Activated effector memory CD4-positive, alpha-beta T cell treated with anti-CD3 and anti-CD28 coated beads, Interleukin-2, amount 50 U/mL, for 16 hours (primary cell): ENCODE results near the gene ENTREP1.
"Not testable (repeated sequence)": the region's sequence is repeated elsewhere in the genome, so short reads cannot be mapped to it uniquely, and the experiment has no call there.

ENCODE experiments used
- DNase-seq: peaks from one replicate; pipeline ENCODE4 v3.0.0-alpha.2; 2020

ENTREP1 gene

DNA sequence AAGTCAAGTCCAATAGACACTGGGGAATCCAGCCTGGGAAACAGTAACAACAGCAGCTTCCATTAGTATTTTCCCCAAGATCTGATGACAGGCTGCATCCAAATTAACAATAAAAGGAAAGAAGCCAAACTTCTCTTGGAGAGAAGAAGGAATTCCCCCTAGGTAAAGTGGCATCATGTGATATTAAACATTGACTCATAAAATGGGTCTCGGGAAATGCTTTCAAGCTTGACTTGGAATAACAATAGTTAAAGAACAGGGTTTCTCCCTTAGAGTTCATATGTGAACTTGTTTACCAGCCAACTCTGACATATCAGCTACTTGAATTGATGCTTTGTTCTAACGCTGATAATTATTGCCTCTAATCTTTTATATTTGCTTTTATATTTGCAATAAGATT is 45.4 kb downstream of the ENTREP1 start:
- DNase-seq, result no peak

DNA sequence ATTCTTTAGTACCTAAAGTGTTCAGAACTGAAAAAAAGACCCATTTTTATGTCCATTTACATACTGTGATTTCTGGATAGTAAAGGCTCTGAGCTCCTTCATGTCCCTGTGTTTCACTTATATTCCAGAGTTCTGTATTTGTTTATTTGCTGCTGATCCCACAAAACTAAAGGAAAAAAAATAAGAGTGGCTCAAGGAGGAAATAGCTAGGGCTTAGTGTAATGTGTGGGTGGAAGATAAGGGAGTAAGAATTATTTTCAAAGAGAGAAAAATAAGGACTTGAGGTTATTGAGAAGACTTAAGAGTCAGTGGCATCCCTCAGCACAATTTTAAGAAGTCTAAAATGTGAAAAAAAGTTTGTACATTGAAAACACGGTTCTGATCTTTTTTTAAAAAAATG is 46.0 kb downstream of the ENTREP1 start:
- no peak for DNase-seq

DNA sequence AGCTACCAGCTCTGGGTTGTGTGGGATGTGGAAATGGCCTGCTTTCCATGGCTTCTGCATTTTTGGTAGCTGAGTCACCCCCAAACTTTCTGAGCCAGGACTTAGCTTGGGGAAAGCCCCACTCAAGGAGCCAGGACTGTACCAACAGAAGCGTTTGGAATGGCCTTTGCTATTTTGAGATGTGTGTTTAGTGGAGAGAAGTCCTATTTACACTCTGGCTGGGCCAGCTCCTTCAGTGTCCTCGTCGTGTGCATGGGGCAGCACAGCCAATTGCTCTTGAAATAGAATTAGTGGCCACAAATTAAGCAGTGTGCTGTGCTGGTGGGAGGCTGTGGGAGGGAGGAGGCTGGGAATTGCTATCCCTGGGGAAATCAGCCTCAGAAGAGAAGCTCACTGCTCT is 51.6 kb downstream of the ENTREP1 start:
- DNase-seq, result no peak

DNA sequence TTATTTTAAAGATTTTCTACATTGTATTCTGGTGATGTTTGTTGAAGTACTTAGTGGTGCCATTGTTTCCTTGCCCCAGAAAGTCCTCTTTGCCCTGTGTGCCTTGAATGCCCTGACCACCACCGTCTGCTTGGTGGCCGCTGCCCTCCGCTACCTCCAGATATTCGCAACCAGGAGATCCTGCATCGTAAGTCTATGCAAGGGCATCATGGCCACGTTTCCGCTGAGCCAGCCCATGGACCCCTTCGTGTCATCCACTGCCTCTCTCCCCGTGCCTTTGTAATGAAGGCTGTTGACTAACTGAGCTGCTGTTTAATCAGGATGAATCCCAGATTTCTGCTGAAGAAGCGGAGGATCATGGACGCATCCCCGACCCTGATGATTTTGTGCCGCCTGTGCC is 52.3 kb downstream of the ENTREP1 start:
- no peak for DNase-seq

DNA sequence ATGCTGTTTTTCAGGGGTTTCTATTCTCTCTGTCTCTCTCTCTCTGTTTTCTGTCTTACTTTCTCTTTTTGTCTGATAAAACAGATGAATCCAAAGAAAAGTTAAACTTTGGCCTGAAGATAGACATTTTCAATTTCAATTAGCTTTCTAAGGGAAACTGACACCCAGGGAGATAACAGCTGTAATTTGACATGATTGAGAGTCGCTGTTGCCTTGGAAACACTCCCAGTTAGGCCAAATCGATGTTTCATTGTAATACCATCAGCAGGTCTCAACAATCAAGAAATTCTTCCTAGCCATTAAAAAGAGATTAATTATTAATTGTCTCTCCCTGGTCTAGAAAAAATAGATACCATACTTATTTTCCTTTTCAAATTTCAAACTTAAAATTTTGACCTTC is 53.0 kb downstream of the ENTREP1 start:
- DNase-seq, result no peak

DNA sequence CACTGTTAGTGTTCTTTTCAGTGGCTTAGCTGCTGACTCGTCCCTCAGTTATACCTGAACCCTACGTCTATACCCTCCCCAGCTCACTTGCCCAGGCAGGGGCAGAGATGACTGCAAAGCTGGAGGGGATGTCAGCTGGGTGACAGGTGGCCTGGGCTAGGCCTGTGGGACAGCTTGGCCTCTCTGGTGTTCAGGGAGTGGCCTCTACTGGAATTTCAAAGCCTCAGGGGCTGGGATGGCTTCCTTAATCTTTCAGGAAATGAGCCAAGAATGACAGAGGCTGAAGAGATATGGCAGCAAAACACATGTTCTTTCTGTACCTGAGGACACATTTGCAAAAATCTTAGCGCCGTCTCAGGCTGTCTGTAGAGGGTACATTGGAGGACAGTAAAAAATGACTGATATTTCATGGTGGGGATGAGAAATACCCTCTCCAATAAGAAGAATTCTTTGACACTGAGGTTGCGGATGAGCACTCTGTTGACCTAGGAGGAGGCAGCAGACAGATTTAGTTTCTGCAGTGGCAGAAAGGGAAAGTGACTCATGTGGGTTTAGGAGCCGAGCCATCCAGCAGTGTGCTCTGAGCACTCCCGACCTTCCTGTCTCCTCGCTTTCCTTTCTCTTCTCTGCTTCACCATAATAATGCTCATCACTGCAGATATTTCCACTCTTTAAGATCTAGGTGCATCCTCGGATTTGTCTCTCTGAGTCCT is 54.4 kb downstream of the ENTREP1 start:
- DNase-seq, result no peak

DNA sequence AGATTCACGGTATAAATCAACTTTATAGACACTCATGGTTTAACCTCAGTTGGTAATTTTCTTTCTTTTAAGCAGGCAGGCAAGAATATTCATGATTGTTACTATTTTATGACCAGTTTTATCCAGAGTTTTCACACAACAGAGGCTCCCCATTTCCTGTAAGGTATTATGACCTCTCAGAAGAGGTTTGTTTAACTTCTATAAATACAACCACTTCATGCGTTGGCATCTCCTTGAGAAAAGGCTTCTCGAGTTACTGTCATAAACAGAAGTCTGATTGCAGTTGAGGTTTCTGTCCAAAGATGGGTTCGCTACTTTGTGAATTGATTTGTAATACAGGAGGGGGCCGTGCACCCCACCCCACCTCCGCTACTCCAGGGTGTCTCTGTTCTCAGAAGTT is 55.3 kb downstream of the ENTREP1 start:
- DNase-seq, result no peak

DNA sequence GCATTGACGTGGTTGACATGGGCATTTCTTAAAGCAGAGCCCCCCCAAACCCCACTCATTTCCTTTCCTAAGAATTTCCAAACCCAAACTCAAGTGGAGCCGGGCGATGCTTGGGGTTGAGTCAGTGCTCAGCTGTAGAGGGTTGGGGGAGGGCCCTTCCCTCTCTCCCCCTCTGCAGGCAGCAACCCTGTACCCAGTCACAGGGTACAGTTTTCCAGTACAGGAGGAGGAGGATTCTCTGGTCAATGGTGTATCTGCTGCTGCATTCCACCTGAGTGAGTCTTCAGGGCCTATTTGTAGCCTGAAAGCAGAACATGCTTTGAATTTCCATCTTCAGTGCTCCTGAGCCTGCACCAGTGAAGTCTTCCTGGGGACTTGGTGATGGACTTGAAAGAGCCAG is 55.8 kb downstream of the ENTREP1 start:
- DNase-seq, result no peak

DNA sequence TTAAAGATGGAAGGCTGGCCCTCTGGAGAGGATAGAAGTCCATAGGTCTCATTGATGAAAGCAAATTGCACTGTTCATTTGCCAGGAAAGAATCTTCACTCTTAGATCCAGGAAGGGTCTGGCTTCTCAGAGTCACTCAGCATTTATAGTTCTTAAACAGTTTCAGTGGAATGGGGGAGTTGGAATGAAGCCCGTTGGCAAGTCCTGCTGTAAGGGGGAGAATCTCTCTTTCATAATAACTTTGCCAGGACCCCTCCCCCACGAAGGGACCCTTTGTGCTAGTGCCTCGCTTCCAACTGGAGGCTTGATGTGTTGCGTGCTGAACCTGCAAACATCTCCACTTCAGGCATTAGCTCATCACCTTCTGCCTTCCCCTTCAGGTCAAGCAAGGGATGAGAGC is 57.1 kb downstream of the ENTREP1 start:
- DNase-seq, result no peak

DNA sequence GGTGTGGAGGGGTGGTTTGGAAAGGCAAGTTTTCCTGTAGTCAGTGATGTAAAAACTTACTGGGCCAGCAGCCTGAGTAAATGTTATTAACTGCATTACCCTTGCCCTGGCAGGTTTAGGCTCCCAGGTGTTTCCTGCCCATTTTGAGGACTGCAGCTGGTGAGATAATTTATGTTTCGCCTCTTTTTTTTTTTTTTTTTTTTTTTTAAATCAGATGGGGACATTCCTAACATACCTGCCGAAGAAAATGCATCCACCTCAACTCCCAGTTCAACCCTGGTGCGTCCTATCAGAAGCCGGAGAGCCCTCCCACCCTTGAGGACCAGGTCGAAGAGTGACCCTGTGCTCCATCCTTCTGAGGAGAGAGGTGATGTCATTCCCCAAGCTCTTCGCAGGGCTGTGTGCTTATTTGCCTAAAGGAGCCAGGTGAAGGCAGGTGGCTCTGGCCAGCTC is 60.6 kb downstream of the ENTREP1 start:
- no peak for DNase-seq

DNA sequence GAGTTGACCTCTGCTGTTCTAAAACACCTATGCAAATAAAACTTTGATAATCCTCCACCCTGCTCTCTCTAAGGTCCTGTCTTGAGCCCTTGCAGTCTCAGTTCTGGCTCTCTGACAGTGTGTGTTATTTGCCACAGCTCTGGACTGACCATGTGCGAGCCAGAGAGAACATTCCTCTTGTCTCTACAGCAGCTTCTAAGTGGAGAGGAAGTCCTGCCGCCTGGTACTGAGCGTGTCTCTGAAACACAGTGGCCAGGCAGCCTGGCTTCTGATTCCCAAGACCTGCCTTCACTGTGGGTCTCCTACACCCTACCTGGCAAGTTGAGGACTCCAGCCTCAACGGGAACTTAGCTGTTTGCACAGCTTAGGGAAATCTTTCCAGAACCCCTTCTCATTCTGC is 61.6 kb downstream of the ENTREP1 start:
- no peak for DNase-seq

DNA sequence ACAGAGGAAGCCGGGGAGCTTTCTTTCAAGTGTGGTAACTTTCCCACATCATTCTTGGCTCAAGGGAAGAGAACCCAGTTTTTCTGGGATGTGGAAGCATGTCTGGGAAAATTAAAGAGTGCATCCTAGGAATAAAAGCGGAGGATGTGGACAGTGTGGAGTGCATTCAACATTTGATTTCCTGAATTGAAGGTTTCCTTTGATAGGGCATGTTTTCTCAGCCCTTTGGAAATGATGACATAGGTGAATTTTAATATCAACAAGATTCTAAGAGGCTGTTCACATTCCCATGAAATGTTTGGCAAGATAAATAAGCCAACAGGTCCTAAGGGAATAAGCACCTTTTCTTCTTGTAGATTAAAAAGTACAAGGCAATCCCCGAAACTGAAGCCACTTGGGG is 63.6 kb downstream of the ENTREP1 start:
- no peak for DNase-seq

DNA sequence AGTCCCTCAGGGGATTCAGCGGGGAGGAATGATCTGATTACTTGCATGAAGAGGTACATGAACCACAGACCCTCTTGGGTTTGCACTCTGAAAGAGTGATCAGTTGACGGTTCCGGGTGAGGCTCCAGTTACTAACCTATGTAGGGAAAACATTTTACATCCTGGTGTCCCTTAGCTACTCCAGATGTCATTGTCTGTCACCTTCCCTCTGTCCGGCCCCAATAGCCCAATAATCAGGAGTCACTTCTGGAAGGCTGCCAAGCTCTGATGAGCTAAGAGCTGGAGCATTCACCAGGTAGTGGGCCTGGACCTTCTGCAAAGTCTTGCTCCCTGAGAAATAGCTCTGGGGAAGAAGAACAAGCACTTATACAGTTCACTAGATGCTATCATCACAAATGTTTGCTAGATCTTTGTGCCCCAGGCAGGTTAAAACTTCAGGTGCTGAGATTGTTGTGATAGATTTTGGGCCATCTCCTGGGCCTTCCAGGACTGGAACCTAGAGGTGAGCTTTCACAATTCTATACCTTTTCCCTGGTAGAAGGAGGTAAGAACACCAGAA is 64.5 kb downstream of the ENTREP1 start:
- DNase-seq, result no peak

DNA sequence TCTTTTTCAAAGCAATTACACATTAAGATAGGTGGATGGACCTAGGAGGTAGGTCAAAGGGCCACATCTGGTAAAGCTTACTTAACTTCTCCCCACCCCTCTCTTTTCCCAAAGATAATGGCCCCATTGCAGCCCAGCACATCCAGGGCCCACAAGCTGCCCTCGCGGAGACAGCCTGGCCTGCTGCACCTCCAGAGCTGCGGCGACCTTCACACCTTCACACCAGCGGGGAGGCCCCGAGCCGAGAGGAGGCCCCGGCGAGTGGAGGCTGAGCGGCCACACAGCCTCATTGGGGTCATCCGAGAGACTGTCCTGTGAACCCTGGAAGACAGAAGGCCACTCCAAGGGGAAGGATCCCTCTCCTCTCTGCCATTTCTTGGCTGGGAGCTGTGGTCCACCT is 66.5 kb downstream of the ENTREP1 start:
- DNase-seq, result no peak

DNA sequence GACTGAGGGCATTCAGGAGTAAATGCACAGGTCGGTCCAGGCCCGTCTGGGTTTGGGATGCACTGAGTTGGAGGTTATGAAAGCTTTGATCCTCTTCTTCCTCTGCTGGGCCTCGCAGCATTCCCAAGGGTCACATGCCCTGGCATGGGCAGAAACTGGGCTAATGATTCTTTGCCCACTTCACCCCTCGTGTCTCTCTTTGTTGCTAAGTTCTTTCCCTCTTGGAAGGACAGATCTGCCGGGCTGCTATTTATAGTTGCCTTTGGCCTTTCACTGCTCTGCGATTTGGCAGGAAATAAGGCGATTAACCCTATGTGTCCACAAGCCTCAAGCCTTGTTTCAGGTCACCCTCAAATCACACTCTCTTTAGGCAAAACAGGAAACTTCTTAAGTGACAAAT is 66.9 kb downstream of the ENTREP1 start:
- no peak for DNase-seq

DNA sequence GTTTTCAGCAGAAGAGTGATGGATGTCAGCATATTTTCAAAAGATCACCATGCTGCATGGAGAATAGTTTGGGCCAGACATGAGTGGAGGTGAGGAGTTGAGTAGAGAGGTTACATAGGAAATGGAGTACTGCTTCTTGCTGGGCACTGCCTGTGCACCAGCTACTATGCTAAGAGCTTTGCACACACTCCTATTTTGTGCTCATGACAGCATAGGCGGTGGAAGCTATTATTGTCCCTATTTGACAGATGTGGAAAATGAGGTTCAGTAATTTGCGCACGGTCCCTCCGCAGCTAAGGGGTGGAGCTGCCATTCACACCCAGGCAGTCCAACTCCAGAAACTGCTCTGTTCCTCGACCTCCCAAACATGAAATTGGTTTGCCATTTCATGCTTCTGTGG is 67.8 kb downstream of the ENTREP1 start:
- DNase-seq, result no peak

DNA sequence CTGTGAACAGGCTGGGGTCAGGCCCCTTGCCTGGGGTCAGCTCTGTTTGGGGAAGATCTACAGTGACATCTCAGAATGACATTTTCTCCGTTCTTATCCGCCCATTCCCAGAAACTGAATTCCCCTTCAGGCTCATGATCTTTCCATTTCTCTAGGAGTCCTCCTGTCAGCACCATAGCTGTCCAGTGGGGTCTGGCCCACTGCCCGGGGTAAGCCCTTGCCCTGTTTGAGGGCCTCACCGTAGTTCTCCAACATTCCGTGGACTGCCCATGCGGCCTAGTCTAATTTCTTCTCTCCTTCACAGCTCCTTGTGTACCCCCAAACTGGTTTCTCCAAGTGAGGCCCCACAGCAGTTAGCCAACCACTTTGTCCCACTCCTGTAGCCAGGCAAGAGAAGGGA is 68.4 kb downstream of the ENTREP1 start:
- no peak for DNase-seq

DNA sequence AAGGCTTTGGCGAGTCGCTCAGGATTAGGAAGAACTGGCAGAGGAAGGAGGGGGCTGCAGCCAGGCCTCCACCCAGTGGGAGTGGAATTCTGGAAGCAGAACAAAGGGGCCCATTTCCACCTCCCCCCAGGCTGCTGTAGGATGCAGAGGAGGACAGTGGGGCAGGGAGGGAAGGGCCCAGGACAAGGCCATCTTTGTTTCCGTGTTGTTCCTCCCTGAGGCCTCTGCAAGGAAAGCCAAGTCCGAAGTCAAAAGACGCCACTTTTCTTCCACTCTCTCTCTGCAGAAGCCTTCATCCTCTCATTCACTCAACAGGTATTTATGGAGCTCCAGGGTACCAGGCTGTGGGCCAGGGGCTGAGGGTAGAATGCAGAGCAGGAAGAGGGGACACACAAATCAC is 70.7 kb downstream of the ENTREP1 start:
- DNase-seq, result no peak

DNA sequence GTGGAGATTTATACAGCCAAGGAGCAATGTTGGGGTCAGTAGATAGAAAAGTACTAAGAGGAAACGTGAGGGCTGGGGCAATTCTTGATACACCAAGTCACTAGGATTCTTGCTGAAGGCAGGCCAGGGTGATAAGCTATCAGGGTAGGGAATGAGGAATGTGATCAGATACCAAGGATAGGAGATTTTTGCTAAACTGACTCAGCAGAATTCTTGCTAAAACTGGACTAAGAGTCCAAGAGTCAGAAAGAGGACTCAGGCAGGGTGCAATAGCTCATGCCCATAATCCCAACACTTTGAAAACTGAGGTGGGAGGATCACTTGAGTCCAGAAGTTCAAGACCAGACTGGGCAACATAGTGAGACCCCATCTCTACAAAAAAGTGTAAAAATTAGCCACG is 71.7 kb downstream of the ENTREP1 start:
- DNase-seq, result no peak

DNA sequence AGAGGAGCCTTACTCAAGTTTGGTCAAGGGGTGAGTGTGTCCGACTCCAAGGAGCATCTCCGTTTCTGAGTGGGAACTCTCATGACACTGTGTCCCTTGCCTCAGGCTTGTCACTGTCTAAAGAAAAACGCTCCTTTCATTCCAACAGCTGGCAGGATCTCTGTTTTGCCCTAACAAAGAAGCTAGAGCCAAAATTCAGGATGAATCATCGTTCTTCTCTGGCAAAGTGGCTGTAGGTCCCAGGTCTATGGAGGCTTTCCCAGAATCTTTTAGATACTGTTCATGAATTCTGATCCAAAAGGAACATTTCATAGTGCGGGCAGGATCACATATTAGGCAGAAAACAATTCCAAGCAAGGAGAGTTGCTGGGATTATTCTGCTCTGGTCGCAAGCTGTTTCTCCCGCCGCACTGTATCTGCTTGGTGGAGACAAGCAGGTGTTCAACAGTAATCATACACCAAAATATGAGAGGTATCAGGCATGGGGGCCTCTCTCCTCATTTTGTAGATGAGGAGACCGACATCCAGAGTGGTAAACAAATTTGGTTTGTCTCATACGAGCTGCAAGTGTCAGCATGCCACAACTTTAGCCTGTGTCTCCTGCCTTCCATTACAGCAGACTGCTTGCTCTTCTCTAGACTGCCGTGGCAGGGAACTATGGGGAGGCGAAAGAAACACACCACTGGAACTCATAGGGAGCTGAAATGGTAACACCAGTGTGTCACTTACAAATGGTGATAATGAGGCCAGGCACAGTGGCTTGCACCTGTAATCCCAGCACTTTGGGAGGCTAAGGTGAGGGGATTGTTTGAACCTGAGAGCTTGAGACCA is 72.6 kb downstream of the ENTREP1 start:
- DNase-seq, result no peak

DNA sequence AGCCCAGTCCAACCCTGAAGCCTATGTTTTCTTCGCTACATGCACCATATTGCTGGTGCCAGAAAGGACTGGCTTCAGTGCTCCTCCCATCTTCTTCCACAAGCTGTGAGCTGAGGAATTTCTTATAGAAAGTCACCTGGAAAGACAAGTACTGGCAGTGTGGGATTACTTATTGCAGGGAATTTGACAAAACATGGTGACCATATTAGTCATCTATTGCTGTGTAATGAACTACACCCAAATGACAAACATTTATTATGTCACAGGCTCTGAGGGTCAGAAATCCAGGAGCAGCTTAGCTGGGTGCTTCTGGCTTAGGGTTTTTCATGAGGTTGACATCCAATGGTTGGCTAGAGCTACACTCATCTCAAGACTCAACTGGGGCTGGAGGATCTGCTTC is 75.5 kb downstream of the ENTREP1 start:
- no peak for DNase-seq

DNA sequence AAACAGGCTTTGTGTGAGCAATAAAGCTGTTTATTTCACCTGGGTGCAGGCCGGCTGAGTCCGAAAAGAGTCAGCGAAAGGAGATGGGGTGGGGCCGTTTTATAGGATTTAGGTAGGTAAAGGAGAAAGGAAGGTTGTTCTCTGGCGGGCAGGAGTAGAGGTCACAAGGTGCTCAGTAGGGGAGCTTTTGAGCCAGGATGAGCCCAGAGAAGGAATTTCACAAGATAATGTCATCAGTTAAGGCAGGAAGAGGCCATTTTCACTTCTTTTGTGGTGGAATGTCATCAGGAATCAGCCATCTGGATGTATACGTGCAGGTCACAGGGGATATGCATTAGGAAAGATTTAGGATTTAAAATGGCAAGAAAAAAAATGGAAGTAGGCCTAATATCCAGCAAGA is 84.9 kb downstream of the ENTREP1 start:
- DNase-seq, result not testable (repeated sequence)

DNA sequence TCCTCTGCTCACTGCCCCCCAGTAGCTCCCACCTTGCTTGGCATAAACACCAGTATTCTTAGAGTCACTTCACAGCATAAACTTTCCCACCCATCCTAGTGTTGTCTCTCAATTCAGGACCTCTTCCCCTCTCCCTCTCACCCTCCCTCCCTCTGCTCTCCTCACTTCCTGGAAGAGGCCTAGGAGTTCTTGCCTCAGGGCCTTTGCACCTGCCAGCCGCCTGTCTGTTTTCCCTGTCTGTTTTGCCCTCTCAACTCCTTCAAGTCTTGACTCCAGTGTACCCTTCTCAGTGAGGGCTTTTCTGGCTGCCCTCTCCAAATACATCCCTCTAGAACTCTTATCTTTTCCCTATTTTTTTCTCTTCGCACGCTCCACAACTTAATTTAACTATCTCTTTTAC is 86.2 kb downstream of the ENTREP1 start:
- no peak for DNase-seq
